AG10803 (cell line): ENCODE measurements around the gene IMP4.

ENCODE experiments used
- DNase-seq: peaks from one replicate; pipeline ENCODE4 v3.0.0; 2010; ENCODE audit warnings: low read depth
- H3K4me3 ChIP-seq: 2 replicates; pipeline ENCODE4 v1.5.1; 2011; ENCODE audit warnings: mild to moderate bottlenecking, low read length, control low read depth
- TF ChIP-seq, protein P1 (sequence below): conservative IDR thresholded peaks from 2 replicates; pipeline ENCODE4 v1.5.1; 2011; ENCODE audit warnings: mild to moderate bottlenecking, low read length, control low read depth, inconsistent platforms

Gene IMP4

DNA sequence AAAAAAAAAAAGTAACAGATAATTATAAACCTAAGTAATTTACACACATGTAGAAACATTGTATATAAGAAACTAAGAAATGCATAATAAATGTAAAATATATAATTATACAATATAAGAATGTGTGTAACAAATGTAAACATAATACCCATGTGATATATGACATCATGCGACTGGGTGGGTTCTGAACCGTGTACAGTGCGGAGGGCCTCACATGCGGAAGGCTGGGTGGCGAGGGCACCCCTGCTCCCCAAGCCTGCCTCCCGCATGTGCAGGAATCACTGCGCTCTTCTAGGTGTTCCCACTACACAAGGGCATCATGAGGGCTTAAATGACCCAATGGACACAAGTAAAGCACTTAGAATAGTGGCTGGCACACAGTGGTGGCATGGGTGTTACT is 15.2 kb downstream of the IMP4 start:
- no peak for DNase-seq
- no peak overlapping the region for H3K4me3 ChIP-seq
- TF ChIP-seq, protein P1, sequence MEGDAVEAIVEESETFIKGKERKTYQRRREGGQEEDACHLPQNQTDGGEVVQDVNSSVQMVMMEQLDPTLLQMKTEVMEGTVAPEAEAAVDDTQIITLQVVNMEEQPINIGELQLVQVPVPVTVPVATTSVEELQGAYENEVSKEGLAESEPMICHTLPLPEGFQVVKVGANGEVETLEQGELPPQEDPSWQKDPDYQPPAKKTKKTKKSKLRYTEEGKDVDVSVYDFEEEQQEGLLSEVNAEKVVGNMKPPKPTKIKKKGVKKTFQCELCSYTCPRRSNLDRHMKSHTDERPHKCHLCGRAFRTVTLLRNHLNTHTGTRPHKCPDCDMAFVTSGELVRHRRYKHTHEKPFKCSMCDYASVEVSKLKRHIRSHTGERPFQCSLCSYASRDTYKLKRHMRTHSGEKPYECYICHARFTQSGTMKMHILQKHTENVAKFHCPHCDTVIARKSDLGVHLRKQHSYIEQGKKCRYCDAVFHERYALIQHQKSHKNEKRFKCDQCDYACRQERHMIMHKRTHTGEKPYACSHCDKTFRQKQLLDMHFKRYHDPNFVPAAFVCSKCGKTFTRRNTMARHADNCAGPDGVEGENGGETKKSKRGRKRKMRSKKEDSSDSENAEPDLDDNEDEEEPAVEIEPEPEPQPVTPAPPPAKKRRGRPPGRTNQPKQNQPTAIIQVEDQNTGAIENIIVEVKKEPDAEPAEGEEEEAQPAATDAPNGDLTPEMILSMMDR: no peak

DNA sequence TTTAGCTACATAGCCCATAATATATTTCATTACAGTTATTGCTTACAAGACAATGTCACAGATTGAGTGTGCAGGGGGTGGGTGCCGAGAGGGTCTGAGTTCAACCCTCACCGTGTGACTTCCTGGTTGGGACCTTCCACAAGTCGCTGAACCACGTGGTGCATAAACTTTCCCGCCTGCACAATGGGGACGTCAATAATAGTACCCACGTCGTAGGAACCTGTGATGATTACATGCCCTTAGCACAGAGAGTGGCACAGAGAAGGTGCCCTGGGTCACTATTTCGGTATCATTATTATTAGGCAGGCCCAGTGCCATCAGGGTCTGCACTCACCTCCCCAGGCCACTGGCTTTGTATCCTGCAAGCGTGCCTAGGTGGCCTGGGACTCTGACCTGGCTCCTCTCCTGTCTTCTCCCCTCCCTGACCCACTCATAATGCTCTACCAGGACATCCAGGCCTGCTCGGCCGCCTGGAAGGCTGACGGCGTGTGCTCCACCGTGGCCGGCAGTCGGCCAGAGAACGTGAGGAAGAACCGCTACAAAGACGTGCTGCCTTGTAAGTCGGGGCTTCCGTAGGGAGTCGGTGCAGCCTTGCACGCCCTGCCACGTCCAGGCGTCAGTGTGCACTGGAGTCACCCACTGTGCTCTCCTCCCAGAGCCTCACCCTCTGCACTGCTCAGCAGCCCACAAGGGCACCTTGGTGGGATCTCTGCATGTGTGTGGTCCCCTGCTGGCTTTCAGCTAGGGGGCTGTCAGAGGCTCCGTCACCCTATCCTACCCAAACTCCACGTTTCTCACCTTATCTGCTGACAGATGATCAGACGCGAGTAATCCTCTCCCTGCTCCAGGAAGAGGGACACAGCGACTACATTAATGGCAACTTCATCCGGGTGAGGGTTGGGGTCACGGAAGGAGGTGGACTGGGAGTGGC is 16.0 kb downstream of the IMP4 start:
- DNase-seq: no peak
- no peak overlapping the region for H3K4me3 ChIP-seq
- TF ChIP-seq, protein P1: no peak

DNA sequence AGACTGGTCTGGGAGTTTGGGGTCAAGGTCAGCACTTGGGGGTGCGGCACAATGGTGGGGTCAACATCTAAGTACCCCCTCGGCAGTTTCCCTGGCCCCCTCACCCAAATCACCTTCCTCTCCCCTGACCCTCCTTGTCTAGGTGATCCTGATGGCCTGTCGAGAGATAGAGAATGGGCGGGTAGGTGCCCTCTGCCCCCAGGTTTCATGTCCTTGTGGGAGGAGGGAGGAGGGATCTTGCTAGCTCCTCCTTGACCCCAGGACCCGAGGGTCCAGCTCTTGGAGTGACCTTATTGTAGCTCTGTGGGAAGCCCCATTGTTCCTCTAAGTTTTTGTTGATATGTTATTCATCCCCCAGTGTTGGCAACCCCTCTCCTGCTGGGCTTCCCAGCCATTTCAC is 16.8 kb downstream of the IMP4 start:
- TF ChIP-seq, protein P1: no peak

DNA sequence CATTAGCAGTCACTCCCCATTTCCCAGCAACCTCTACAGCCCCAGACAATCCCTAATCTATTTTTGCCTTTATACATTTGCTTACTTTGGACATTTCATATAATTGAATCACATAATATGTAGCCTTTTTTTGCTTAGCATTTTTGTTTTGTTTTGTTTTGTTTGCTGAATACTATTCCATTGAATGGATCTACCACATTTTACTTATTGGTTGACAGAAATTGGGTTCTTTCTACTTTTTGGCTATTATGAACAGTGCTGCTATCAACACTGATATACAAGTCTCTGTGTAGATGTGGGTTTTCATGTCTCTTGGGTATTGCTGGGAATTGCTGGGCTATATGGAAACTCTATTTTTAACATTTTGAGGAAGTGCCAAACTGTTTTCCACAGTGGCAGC is 20.8 kb downstream of the IMP4 start:
- no peak for DNase-seq
- H3K4me3 ChIP-seq: no peak overlapping the region
- TF ChIP-seq, protein P1: no peak

More for the DNA sequence above, 16.8 kb downstream of the IMP4 start:
- no peak for DNase-seq
- no peak overlapping the region for H3K4me3 ChIP-seq

DNA sequence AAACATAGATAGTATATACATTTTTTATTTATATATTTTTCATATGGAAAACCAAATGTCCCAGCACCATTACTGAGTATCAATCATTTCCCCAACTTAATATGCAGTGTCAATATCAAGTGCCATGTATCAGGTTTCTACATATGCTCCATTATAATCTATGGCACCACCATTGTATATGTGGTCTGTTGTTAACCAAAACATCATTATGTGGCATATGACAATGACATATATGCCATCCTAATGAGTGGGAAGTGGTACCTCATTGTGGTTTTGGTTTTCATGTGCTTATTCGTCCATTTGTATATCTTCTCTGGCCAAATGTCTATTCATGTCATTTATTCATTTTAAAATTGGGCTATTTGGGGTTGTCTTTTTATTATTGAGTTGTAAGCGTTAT is 22.4 kb downstream of the IMP4 start:
- no peak for DNase-seq
- TF ChIP-seq, protein P1: no peak

DNA sequence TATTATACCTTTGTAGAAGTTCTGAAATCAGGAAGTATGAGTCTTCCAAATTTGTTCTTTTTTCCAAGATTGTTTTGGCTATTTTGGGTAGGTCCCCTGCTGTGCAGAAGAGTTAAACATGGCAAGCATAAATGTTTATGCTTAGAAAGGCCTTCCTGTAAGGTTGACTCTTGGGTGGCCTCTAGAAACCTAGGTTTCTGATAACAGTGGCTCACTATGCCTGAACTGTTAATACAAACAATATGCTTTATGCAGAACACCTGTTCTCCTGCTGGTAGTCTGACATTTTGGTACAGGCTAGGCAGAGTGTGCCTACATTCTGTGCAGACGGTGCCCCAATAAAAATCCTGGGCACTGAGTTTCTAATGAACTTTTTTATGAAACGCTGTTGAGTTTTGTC is 23.3 kb downstream of the IMP4 start:
- TF ChIP-seq, protein P1: no peak
- H3K4me3 ChIP-seq: no peak overlapping the region
- no peak for DNase-seq

More for the DNA sequence above, 22.4 kb downstream of the IMP4 start:
- H3K4me3 ChIP-seq: no peak overlapping the region

DNA sequence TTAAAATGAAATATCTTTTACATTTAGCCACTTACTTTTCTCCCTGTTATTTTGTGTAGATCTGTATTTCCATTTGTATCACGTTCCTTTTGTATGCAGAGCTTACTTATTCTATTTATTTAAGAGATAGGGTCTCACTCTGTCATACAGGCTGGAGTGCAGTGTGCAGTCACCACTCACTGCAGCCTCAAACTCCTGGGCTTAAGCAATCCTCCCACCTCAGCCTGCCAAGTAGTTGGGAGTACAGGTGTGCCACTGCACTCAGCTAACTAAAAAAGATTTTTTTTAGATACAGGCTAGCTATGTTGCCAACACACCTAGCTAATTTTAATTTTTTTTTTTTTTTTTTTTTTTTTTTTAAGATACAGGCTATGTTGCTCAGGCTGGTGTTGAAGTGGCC is 24.0 kb downstream of the IMP4 start:
- H3K4me3 ChIP-seq: no peak overlapping the region
- DNase-seq: no peak
- TF ChIP-seq, protein P1: no peak
